Measurements from ENCODE around the gene CCDC90B. TPM values are rescaled to one million over a fixed set of nuclear protein-coding genes. Genes with fewer than 3 reads are reported as not detected.
"Not testable (repeated sequence)": the region's sequence is repeated elsewhere in the genome, so short reads cannot be mapped to it uniquely, and the experiment has no call there.

The CCDC90B gene
- total and polyA plus RNA-seq, 9 donors = 23.0 to 68.0 (median 35.9) TPM

- no peak for DNase-seq
- no peaks in the 10 kb centered on the region for H3K27me3 ChIP-seq
- H3K9me3 ChIP-seq = no peaks in the 10 kb centered on the region
- no peak for TF ChIP-seq POLR2A (IDR thresholded peaks at IDR 0.05)
- no peak for TF ChIP-seq EP300 (IDR thresholded peaks at IDR 0.05)
- no peak for TF ChIP-seq CTCF (IDR thresholded peaks at IDR 0.05)
- intact Hi-C loops (cut with DNase I) = no loop called here
- 42 to 45% (median 44%) methylated on average over 4 of the region's 4 CpGs for WGBS, 3 donors
- no peak overlapping the region for H3K27ac ChIP-seq
- H3K36me3 ChIP-seq = no peaks in the 10 kb centered on the region
- no peak overlapping the region for H3K4me3 ChIP-seq
- H3K4me1 ChIP-seq (ENCODE audit: insufficient read depth) = no peaks in the 10 kb centered on the region
These were observed 33.2 kb upstream of the CCDC90B start for GRCh38 chr11:83319346-83319745.

GRCh38 chr11:83318931-83319330 lies 32.8 kb upstream of the CCDC90B start:
- Histone ChIP-seq H3K4me1 (ENCODE audit: insufficient read depth) (no peaks in the 10 kb centered on the region), H3K36me3 (no peaks in the 10 kb centered on the region), H3K27me3 (no peaks in the 10 kb centered on the region), H3K27ac (no peak overlapping the region), H3K4me3 (no peak overlapping the region), H3K9me3 (no peaks in the 10 kb centered on the region)
- intact Hi-C loops (cut with DNase I) = no loop called here
- DNase-seq = no peak
- WGBS, 3 donors = 78 to 80% (median 78%) methylated on average over 1 of the region's 1 CpG
- TF ChIP-seq POLR2A (IDR thresholded peaks at IDR 0.05) (no peak), CTCF (IDR thresholded peaks at IDR 0.05) (no peak), EP300 (IDR thresholded peaks at IDR 0.05) (no peak)

GRCh38 chr11:83317757-83318690 lies 31.9 kb upstream of the CCDC90B start:
- 79% methylated on average over 7 to 8 of the region's 8 CpGs for WGBS, 3 donors
- no peak for DNase-seq
- Histone ChIP-seq H3K36me3 (no peaks in the 10 kb centered on the region), H3K9me3 (no peaks in the 10 kb centered on the region), H3K27me3 (no peaks in the 10 kb centered on the region), H3K27ac (no peak overlapping the region), H3K4me1 (ENCODE audit: insufficient read depth) (no peaks in the 10 kb centered on the region), H3K4me3 (no peak overlapping the region)
- TF ChIP-seq POLR2A (IDR thresholded peaks at IDR 0.05) (no peak), EP300 (IDR thresholded peaks at IDR 0.05) (no peak), CTCF (IDR thresholded peaks at IDR 0.05) (no peak)
- intact Hi-C loops (cut with DNase I) = no loop called here

- H3K27ac ChIP-seq; intact Hi-C loops (cut with DNase I); H3K36me3 ChIP-seq; DNase-seq; H3K9me3 ChIP-seq; H3K4me1 ChIP-seq (ENCODE audit: insufficient read depth); H3K27me3 ChIP-seq; H3K4me3 ChIP-seq: not testable (repeated sequence)
- 98% methylated on average over 22 to 29 of the region's 31 CpGs for WGBS, 3 donors
These were observed 30.7 kb upstream of the CCDC90B start for GRCh38 chr11:83316897-83317268.

GRCh38 chr11:83316143-83316896 lies 30.2 kb upstream of the CCDC90B start:
- H3K36me3 ChIP-seq; H3K27me3 ChIP-seq; H3K4me3 ChIP-seq; intact Hi-C loops (cut with DNase I); H3K4me1 ChIP-seq (ENCODE audit: insufficient read depth); H3K27ac ChIP-seq; H3K9me3 ChIP-seq; DNase-seq: not testable (repeated sequence)
- WGBS, 3 donors = 89 to 94% (median 91%) methylated on average over 41 to 56 of the region's 59 CpGs
